Breast epithelium (tissue), 3 donors: ENCODE results near the gene DHFR2.

Experiments
- CTCF ChIP-seq, 3 donors: fragments of 450-650 bp; IDR thresholded peaks; one replicate each; pipeline ENCODE4 v1.5.1; 2016 to 2017; ENCODE audit warnings: antibody characterized with exemption in 3 of 3, mild to moderate bottlenecking in 3 of 3, moderate library complexity in 3 of 3
- POLR2A ChIP-seq: fragments of 450-650 bp; IDR thresholded peaks from one replicate; pipeline ENCODE4 v1.6.1; 2016; ENCODE audit warnings: antibody characterized with exemption, mild to moderate bottlenecking, moderate library complexity

- TF ChIP-seq CTCF (IDR thresholded peaks at IDR 0.05) (no peak), POLR2A (no peak)
These were observed 48.1 kb upstream of the DHFR2 start for GRCh38 chr3:94110854-94111253.
